HG02870 (cell line): ENCODE data around the gene DDAH2.
A peak's percentile ranks its signal among the peaks of the same experiment; 100 is the strongest.

Experiments
- ATAC-seq: cut with Tn5 transposase; IDR thresholded peaks from one replicate; pipeline ENCODE4 v1.9.1; 2021; ENCODE audit warnings: mild to moderate bottlenecking, moderate library complexity; ENCODE audit not compliant: unreplicated experiment

Gene DDAH2

DNA sequence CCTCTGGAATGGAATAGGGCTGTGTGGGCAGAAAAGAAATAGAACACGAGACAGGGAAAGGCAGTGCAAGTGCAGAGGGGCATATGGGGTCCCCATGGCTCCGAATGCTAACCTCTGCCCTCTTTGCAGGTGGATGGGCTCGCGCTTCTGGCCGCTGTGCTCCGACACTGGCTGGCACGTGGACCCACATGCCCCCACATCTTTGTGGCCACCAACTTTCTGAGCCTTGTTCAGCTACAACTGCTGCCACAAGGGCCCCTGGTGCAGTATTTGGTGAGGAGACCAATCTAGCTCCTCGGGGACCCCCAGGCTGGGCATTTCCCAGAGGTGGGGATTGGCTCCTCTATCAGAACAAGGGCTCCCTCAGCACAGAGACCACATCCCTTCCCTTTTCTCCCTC lies 32.2 kb upstream of the DDAH2 start:
- no peak for ATAC-seq

DNA sequence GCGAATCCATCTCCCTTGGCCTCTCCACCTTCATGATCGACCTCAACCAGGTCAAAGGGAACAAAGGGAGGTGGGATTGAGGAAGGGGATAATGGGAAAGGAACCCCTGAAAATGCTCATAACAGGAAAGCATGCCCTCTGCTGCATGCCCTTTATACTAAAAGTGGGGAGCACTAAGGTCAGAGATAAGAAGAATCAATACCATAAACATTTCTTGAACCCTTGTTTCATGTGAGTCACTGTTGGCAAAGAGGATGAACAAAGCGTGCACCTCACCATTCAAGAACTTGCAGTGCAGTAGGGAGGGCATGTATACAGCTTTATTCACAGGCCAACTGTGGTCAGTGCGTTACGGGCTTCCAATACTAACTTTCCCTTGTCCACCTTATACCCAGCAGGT lies 31.7 kb upstream of the DDAH2 start:
- ATAC-seq = no peak

DNA sequence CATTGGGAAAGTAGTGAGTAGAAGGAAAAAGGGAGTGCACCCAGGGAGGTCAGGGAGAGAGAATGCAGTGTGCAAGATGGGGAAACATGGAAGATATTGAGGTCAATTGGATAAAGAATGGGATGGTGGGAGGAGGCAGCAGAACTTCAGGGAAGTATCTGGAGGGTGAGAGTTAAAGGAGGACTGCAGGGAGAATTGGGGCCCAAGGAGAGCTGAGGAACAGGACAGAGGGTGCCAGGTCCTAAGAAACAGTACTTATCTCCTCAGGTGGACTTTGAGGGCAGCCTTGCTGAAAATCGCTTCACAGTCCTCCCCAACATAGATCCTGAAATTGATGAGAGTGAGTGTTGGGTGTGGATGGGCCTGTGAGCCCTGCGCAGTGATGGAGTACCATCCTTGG lies 29.2 kb upstream of the DDAH2 start:
- no peak for ATAC-seq

DNA sequence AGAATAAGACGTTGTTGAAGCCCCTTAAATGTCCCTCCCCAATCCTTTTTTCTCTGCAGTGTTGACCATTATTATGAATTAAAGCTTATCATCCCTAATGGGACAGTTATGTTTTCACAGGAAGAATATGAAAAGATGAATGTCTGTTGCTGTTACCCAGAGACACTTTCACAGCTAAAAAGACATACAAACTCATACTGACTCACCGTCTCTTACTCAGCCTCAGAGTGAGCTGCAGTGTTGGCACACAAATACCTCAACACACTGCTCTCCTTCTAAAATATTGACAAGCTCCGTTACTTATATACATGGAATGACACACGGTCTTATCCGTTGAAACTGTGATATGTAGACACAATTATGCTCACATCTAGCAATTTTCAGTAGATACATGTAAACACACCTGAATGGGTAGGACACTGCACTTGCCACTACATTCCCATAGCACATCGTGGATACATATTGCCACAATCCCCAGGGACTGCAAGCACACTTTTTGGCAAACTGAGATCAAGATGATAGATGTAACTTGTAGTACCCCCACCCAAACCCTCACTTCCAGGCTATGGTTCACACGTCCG lies 23.7 kb upstream of the DDAH2 start:
- ATAC-seq = no peak

DNA sequence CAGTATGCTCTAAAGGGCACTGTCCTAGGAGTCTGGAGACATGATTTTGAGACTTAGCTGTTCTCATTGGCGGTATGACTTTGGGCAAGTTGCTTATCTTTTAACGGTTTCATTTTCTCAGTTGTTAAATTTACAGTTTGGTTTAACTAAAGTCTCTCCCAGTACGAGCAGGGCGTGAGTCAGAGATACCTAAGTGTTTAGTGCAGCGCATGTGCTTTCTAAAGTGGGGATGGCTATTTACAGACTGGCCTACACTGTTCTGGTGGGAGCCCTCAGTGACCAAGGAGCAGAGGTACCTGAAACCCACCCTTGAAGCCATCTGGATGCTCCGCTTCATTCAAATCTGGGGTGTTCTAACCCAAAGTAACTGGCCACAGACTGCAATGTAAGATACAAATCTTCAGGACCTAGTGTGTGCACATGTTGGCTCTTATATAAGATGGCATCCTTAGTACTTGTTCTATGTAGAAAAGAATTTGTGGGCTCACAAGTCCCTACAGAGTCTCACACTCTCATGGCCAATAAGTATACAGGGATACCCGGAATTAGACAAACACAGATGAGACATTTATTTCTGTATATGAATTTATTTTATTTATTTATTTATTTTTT lies 21.4 kb upstream of the DDAH2 start:
- no peak for ATAC-seq

DNA sequence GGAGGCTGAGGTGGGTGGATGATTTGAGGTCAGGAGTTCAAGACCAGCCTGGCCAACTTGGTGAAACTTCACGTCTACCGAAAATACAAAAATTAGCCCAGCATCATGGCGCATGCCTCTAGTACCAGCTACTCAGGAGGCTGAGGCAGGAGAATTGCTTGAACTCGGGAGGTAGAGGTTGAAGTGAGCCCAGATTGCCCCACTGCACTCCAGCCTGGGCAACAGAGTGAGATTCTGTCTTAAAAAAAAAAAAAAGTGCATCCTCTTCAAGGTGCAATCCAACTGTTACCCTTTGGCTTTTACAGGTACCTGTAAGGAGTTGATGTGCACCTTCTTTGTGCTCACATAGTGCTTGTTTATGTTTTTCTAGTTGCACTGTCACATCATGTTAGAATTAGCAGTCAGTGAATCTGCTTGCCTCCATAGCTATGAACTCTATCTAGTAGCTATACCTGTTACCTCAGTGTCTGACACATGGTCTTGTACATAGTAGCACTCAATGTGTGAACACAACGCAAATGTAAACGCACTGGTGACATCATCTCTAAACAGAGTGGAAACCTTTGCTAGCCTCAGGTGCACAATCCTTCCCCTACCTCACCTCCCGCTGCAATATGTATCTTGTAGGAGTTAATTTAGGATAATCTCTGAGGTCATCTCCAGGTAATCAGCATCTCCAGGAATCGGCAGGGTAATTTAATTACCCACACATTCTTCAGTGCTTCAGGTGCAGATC lies 20.4 kb upstream of the DDAH2 start:
- no peak for ATAC-seq

DNA sequence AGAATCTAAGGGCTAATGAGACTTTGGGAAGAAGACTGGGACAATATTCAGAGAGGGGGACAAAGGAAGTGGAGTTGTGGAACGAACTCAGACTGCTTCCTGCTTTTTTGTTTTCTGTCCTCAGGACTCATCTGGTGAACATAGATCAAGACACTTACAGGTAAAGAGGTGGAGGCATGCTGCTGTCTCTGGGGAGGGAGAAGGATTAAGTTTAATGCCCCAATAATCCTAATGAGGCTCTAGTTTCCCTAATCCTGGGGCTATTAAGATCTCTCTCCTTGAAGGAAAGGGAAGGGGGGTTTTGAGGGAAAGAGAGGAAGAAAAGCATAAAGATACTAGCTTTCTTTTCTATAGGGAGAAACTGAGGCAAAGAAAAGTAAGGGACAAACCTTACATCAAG lies 15.3 kb upstream of the DDAH2 start:
- ATAC-seq = no peak

DNA sequence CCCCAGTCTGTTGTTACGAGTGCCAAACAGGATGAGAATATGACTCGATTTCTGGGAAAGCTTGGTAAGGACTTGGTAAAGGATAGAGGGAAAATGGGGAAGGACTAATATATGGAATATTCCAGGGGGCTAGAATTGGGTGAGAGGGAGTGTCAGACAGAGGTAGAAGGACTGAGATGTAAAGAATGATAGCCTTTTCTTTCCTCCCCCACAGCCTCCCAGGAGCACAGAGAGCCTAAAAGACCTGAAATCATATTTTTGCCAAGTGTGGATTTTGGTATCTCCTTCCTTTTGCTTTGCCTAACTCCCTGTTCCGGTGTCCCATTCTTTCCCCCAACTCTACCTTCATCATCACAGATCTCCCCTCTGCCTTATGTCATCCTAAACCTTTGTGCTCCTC lies 13.8 kb upstream of the DDAH2 start:
- no peak for ATAC-seq

DNA sequence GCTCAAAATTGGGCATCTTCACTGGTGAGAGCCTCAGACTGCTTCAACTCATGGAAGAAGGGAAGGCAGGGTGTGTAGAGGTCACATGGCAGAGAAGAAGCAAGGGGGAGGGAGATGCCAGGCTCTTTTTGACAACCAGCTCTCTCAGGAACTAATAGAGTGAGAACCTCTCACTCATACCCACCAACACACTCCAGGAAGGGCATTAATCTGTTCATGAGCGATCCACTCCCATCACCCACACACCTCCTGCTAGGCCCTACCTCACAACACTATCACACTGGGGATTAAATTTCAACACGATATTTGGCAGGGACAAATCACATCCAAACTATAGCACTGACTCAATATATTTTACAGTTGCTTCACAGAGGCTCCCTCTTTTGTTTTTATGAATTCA lies 12.7 kb upstream of the DDAH2 start:
- no peak for ATAC-seq

DNA sequence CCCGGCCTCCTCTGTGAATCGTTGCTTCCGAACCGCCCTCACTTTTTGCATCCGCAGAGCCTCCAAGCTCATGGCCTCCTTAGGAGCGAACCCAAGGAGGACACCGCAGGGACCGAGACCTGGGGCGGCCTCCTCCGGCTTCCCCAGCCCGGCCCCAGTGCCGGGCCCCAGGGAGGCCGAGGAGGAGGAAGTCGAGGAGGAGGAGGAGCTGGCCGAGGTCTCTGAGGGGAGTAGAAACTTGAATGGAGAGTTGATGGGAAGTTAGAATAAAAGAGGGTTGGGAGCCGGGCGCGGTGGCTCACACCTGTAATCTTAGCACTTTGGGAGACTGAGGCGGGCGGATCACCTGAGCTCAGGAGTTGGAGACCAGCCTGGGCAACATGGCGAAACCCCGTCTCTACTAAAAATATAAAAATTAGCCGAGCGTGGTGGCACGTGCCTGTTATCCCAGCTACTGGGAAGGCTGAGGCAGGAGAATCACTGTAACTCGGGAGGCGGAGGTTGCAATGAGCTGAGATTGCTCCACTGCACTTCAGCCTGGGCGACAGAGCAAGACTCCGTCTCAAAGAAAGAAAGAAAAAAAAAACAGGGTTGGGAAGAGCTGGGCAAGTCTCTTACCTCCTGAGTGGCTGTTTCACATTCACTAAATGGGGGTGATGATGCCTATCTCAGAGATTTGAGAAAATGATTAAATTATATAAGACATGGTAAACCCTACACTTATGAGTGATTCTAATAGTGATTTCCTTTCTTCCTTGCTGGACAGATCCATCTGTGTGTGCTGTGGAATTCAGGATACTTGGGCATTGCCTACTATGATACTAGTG lies 11.5 kb upstream of the DDAH2 start:
- no peak for ATAC-seq

DNA sequence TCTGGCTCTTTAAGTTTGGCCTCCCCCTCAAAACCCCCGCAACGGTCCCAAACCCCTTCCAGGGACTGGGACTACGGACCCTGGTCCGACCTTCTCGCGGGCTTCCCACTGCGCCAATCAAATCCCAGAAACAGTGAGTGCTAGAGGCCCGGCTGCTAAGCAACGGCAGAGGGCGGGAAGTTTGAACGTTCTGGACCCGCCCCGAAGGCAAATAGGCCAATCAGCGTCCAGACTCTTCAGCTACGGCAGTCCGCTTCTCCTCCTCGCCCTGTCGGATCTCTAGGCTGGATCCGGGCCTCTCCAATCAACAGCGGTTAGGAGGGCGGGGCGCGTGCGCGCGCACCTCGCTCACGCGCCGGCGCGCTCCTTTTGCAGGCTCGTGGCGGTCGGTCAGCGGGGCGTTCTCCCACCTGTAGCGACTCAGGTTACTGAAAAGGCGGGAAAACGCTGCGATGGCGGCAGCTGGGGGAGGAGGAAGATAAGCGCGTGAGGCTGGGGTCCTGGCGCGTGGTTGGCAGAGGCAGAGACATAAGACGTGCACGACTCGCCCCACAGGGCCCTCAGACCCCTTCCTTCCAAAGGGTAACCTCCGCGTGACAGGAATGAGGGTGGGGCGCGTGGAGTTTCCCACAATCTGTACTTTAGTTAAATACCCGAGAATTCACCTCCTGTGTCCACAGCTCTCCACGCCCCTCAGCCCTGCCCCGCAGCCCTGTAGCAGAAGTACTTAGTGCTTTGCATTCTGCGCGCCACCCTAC lies 10.7 kb upstream of the DDAH2 start, which contains the start of gene MSH5:
TSS of gene MSH5 (plus strand) at position 367 of the 758 bp plus-strand sequence. CDS start 462 bp downstream, outside the sequence.
- ATAC-seq = peak; percentile 72

DNA sequence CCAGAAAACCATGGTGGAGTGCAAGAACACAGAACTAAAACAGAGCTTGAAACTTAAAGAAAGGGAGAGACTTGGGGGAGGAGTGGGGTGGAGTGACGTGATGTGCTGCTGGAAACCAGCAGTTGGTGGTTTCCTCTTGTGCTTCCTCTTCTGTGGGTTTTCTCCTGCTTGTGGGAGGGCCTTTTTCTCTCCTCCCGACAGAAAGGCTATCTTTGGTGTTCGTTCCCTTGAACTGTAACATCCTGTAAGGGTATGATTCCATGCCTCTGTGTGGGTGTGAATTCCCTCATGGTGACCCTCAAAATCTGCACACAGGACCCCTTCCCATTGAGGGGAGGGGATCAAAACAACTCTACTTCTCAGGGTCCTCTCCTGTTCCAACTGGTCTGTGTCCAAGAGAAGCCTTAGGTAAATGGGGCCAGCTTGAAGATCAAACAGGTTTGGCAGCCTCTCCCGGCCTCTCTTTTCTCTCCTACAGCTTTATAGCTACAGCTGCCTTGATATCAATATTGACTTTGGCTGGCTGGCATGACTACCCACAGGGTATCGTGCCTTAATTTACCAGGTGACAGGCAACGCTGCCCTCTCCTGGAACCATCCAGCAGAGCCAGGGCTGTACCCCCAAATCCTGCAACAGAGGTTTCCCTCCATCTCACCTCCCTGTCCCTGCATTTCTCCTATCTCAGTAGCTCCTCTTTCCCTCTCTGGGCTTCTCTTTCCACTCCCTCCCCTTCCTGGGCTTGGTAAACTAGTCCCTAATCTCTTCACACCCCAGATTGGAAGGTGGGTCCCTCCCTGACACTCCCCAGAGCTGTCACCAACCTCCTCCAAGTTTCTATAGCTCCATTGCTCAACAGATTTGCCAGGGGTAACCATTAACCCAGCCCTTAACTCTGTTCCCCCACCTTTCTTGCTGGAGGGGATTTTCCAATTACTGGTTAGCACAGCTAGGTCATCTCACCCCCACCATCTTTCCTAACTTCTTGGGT lies 9.2 kb upstream of the DDAH2 start:
- ATAC-seq = no peak

DNA sequence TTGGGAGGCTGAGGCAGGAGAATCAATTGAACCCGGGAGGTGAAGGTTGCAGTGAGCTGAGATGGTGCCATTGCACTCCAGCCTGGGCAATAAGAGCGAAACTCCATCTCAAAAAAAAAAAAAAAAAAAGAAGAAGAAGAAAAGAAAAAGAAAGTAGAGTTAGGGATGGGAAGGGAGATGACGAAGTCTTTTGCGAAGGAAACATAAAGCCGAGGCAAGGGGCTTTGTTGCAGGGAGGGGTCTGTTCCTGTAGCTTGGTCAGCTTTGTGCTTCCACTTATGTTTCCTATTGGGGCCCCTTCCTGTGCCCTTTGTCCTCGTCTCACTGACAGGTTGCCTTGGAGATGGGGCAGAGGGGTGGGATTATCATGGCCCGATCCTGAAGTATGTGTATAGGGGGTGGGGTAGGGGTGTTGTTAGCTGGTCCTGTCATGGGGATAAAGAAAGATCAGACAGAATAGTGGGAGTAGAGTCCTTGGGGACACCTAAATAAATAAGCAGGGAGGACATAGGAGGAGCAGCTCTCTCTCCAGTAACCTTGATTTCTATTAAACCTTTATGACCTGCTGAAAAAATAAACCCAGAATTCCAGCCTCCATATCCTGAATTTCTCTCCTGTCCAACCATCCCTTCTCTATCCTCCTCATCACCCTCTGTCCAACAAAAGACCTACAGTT lies 8.4 kb upstream of the DDAH2 start:
- no peak for ATAC-seq

DNA sequence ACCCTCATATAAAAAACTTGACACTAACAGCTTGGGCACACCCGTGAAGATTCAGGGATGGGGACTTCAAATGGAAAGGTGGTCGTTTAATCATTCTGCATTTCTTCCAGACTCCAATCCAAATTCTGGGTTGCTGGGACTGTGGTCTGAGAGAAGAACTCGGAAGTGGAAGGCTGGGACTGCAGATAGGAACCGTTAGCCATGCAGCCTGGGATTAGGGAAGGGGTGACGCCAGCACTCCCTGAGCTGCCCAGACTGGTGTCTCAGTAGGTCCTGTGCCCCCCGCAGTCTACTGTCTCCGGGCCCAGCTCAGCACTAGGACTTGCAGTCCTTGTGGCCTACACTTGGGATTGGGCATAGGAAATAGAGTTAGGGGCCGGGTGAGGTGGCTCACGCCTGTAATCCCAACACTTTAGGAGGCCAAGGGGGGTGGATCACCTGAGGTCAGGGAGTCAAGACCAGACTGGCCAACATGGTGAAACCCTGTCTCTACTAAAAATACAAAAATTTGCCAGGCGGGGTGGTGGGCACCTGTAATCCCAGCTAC lies 7.7 kb upstream of the DDAH2 start:
- no peak for ATAC-seq

DNA sequence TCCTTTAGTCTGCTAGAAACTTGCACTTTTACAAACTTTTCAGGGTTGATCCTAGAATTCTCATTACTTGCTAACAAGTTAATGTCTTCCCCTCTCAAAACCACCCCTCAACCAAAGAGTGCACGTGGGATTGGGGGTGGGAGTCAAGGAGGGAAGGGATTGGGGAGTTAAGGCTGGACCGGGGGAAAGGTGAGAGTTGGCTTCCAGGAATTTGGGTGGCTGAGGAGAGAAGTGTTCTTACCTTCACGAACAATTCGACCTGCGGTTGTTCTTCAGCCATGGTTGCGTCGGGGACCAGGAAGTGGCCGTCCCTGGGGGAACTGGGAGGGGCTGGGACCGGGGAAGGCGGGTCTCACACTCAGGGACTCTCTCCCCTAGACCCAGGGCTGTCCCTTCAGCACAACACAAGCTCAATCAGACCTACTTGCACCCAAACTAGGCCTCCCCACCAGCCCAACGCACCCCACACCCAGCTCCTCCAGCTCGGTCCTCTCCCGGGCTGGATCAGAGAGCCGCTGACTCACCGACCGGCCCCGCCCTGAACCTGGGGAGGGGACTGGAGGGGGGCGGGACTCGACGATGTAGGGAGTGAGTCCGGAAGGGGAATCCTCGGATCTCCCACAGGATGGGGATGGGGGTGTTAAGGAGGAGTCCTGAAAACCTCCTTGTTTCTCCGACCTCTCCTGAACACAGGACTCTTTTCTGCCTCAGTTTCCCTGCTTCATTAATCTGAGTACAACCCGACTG lies 7.1 kb upstream of the DDAH2 start, which contains the start of gene CLIC1:
TSS of gene CLIC1 (minus strand) at position 510 of the 747 bp plus-strand sequence. CDS start at position 280, 230 bp downstream.
- ATAC-seq = no peak

DNA sequence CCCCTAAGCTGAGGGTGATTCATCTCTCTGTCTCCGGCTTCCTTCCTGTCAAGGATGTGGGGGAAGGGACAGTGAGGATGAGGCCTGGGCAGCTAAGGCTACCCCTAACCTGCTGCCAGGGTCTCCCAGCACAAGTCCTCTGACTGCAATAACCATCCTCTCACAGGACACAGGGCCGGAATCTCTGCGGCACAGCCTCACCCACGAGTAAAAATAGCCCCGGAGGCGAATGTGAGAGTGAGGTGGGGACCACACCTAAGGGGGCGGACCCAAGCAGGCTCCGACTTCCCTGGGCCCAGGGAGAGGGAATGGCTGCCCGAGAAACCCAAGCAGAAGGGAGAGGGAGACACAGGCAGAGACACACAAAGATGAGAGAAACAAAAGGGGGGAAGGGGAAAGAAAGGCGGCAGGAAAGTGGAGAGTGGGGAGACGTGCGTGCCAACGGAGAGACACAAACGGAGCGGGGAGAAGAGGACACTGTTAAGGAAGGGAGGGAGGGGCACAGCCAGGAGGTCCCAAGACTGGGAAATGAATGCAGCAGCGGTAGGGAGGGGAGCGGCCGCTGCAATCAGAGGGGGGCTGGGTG lies 5.8 kb upstream of the DDAH2 start:
- no peak for ATAC-seq

DNA sequence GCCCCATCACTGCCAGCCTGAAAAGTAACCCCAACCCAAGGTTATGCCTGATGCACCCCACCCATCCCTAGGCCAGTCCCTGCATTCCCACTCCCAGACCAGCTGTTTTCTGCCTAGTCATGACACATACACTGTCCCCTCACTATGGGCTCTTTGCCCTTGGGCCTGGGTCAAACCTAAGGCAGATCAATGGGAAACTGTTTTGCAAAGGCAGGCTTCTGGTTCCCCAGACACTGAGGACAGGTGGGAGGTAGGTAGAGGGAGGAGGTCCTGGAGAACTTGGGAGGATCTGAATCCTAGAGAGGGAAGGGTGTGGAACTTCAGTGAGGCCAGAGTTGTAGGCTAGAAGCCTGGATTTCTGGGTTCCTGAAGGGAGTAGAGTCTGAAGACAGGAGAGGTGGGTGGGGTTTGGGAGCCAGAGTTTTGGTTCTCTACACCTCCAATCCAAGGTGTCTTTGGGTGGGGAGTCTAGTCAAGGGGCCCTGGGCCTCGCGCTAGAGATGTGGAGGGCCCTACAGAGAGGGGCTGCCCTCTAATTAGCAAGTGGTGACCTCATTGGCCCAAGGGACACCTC lies 5.2 kb upstream of the DDAH2 start:
- ATAC-seq = no peak
